Sigmoid colon (tissue), 4 donors: ENCODE data around the gene AK3.

Experiments
- EP300 ChIP-seq, 4 donors: sonication (generic); formaldehyde crosslinking; IDR thresholded peaks; one replicate each; pipeline ENCODE4 v1.6.1; 2017; ENCODE audit warnings: antibody characterized with exemption in 4 of 4
- POLR2A ChIP-seq, 2 donors: fragments of 450-650 bp; IDR thresholded peaks; one replicate each; pipeline ENCODE4 v1.6.1; 2016; ENCODE audit warnings: antibody characterized with exemption in 2 of 2, mild to moderate bottlenecking in 2 of 2, moderate library complexity in 2 of 2
- POLR2AphosphoS5 ChIP-seq, 4 donors: sonication (generic); formaldehyde crosslinking; IDR thresholded peaks; one replicate each; pipeline ENCODE4 v1.6.1; 2017; ENCODE audit warnings: antibody characterized with exemption in 4 of 4
- TF ChIP-seq, protein P1 (sequence below), 4 experiments: fragments of 450-650 bp in 3 of 4; fragments of 200-600 bp in 1 of 4; IDR thresholded peaks; one replicate each; pipeline ENCODE4 v1.5.1; 2016 to 2019; ENCODE audit warnings: antibody characterized with exemption in 4 of 4, mild to moderate bottlenecking in 3 of 4, moderate library complexity in 2 of 4

DNA sequence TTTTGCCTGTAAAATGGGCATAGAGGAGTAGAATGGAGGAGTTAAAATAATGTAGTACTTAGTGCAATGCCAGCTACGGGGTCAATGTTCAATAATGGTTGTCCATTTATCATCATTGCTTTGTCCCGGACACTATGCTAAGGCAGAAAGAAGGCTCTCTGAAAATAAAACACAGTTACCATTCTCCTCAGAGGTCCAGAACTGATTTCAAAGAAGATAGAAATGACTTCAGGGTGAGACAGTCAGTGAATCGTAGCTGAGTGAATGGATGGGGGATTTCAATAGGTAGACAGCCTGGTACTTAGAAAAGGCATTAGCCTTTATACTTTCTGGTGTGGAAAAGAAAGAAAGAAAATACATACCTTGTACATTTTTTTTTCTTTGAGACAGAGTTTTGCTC lies 1.2 kb upstream of the AK3 start:
- TF ChIP-seq POLR2A (IDR thresholded peaks at IDR 0.05), result no peak
- TF ChIP-seq, protein P1, sequence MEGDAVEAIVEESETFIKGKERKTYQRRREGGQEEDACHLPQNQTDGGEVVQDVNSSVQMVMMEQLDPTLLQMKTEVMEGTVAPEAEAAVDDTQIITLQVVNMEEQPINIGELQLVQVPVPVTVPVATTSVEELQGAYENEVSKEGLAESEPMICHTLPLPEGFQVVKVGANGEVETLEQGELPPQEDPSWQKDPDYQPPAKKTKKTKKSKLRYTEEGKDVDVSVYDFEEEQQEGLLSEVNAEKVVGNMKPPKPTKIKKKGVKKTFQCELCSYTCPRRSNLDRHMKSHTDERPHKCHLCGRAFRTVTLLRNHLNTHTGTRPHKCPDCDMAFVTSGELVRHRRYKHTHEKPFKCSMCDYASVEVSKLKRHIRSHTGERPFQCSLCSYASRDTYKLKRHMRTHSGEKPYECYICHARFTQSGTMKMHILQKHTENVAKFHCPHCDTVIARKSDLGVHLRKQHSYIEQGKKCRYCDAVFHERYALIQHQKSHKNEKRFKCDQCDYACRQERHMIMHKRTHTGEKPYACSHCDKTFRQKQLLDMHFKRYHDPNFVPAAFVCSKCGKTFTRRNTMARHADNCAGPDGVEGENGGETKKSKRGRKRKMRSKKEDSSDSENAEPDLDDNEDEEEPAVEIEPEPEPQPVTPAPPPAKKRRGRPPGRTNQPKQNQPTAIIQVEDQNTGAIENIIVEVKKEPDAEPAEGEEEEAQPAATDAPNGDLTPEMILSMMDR (IDR thresholded peaks at IDR 0.05), result no peak
- TF ChIP-seq POLR2AphosphoS5 (IDR thresholded peaks at IDR 0.05), result no peak
- no peak for TF ChIP-seq EP300 (IDR thresholded peaks at IDR 0.05)
